Endothelial cell (in vitro differentiated cells): ENCODE results near the gene SLC24A3. TPM values are rescaled to one million over a fixed set of nuclear protein-coding genes. Genes with fewer than 3 reads are reported as not detected.

ENCODE experiments used
- DNase-seq: peaks from one replicate; pipeline ENCODE4 v3.0.0; 2021; ENCODE audit warnings: low spot score
- H3K27ac Mint-ChIP-seq: one replicate; pipeline ENCODE4 v1.8.0; 2021; ENCODE audit warnings: mixed read lengths, inconsistent platforms; ENCODE audit not compliant: unreplicated experiment
- H3K27me3 Mint-ChIP-seq: one replicate; pipeline ENCODE4 v1.8.0; 2021; ENCODE audit warnings: mild to moderate bottlenecking, moderate library complexity, mixed read lengths, inconsistent platforms; ENCODE audit not compliant: unreplicated experiment
- H3K36me3 Mint-ChIP-seq: one replicate; pipeline ENCODE4 v1.8.0; 2021; ENCODE audit warnings: mild to moderate bottlenecking, low read depth, mixed read lengths, inconsistent platforms; ENCODE audit not compliant: unreplicated experiment
- H3K4me1 Mint-ChIP-seq: one replicate; pipeline ENCODE4 v1.8.0; 2021; ENCODE audit warnings: mild to moderate bottlenecking, mixed read lengths, inconsistent platforms; ENCODE audit not compliant: unreplicated experiment
- H3K4me3 Mint-ChIP-seq: one replicate; pipeline ENCODE4 v1.8.0; 2021; ENCODE audit warnings: mild to moderate bottlenecking, mixed read lengths, inconsistent platforms; ENCODE audit not compliant: unreplicated experiment
- H3K9me3 Mint-ChIP-seq: one replicate; pipeline ENCODE4 v1.8.0; 2021; ENCODE audit warnings: mixed read lengths, inconsistent platforms; ENCODE audit not compliant: unreplicated experiment
- total RNA-seq: library from RNA; stranded (reverse); fragmentation: NEBNext Ultra II Directional; extraction: Animal tissue kit (Norgen Biotek cat#: 25700); gene quantifications from one replicate; pipeline ENCODE4 v1.2.1, GENCODE V29; 2021; ENCODE audit not compliant: unreplicated experiment
- TF ChIP-seq, protein P1 (sequence below): fragments of 200-600 bp; sonication (generic); IDR thresholded peaks from one replicate; pipeline ENCODE4 v1.5.0; 2021; ENCODE audit warnings: antibody characterized with exemption; ENCODE audit not compliant: unreplicated experiment

Gene SLC24A3
- total RNA-seq, 1 donor from 2014 or later = 0.15 TPM

DNA sequence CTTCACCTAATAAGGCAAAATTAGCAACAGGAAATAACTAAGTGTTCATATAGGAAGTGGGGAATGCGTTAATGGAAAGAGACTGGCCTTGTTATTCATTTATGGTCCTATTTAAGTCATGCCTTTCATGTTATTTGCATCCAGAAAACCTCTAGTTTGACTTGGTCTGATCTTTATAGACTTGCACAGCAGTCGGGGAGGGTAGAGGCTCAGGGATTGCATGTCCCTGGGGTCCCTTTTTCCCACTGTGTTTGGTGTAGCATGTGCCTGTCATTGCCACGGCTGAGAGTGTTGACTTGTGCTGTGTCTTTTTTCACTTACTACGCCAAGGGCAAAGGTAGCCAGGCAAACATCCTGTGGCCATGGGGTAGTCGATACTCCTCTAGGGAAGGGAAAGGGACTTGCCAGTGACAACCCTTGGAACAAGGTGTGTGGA lies 440.2 kb downstream of the SLC24A3 start:
- DNase-seq = no peak

DNA sequence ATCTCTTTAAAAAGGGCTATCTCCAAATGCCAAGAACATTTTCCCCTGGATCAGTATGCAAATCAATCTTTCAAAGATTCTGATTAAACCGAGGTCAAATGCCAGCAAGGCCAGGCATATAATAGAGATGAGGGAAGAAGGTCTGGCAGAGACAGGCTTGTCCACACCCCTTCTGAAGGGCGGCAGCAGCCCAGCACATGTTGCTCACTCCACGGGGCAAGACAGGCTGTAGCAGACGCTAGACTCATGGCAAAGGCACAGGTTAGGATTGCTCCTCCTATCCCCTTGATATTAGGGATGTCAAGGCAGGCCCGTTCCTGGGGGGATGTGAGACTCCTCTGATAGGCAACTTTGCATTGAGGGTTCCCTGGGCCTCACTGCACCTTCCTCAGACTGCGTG lies 440.9 kb downstream of the SLC24A3 start:
- H3K27me3 Mint-ChIP-seq = peaks cover 3% of the 10 kb centered on the region
- H3K9me3 Mint-ChIP-seq = no peaks in the 10 kb centered on the region
- H3K36me3 Mint-ChIP-seq = no peaks in the 10 kb centered on the region
- peaks cover 4% of the 10 kb centered on the region for H3K4me1 Mint-ChIP-seq
- no peak overlapping the region for H3K4me3 Mint-ChIP-seq
- no peak overlapping the region for H3K27ac Mint-ChIP-seq
- no peak for DNase-seq
- TF ChIP-seq, protein P1, sequence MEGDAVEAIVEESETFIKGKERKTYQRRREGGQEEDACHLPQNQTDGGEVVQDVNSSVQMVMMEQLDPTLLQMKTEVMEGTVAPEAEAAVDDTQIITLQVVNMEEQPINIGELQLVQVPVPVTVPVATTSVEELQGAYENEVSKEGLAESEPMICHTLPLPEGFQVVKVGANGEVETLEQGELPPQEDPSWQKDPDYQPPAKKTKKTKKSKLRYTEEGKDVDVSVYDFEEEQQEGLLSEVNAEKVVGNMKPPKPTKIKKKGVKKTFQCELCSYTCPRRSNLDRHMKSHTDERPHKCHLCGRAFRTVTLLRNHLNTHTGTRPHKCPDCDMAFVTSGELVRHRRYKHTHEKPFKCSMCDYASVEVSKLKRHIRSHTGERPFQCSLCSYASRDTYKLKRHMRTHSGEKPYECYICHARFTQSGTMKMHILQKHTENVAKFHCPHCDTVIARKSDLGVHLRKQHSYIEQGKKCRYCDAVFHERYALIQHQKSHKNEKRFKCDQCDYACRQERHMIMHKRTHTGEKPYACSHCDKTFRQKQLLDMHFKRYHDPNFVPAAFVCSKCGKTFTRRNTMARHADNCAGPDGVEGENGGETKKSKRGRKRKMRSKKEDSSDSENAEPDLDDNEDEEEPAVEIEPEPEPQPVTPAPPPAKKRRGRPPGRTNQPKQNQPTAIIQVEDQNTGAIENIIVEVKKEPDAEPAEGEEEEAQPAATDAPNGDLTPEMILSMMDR = no peak

More for the DNA sequence above, 440.2 kb downstream of the SLC24A3 start:
- no peak overlapping the region for H3K27ac Mint-ChIP-seq
- H3K36me3 Mint-ChIP-seq = no peaks in the 10 kb centered on the region
- peaks cover 4% of the 10 kb centered on the region for H3K4me1 Mint-ChIP-seq
- TF ChIP-seq, protein P1 = no peak
- H3K4me3 Mint-ChIP-seq = no peak overlapping the region
- peaks cover 3% of the 10 kb centered on the region for H3K27me3 Mint-ChIP-seq
- no peaks in the 10 kb centered on the region for H3K9me3 Mint-ChIP-seq

GRCh38 chr20:19654921-19655320 lies 442.5 kb downstream of the SLC24A3 start:
- Mint-ChIP-seq H3K4me3 (no peak overlapping the region), H3K9me3 (no peaks in the 10 kb centered on the region), H3K27me3 (peaks cover 4% of the 10 kb centered on the region), H3K4me1 (peaks cover 4% of the 10 kb centered on the region), H3K36me3 (no peaks in the 10 kb centered on the region), H3K27ac (no peak overlapping the region)
- no peak for DNase-seq
- TF ChIP-seq, protein P1 = no peak

- TF ChIP-seq, protein P1 = no peak
- no peak for DNase-seq
- no peaks in the 10 kb centered on the region for H3K9me3 Mint-ChIP-seq
- peaks cover 7% of the 10 kb centered on the region for H3K27me3 Mint-ChIP-seq
- no peak overlapping the region for H3K27ac Mint-ChIP-seq
- no peak overlapping the region for H3K4me3 Mint-ChIP-seq
- H3K4me1 Mint-ChIP-seq = peaks cover 17% of the 10 kb centered on the region
- no peaks in the 10 kb centered on the region for H3K36me3 Mint-ChIP-seq
Observed at GRCh38 chr20:19658137-19658536, 445.7 kb downstream of the SLC24A3 start.

- Mint-ChIP-seq H3K4me3 (no peak overlapping the region), H3K9me3 (no peaks in the 10 kb centered on the region), H3K27me3 (peaks cover 6% of the 10 kb centered on the region), H3K27ac (no peak overlapping the region), H3K36me3 (no peaks in the 10 kb centered on the region), H3K4me1 (peaks cover 13% of the 10 kb centered on the region)
- TF ChIP-seq, protein P1 = no peak
- no peak for DNase-seq
Observed at GRCh38 chr20:19659448-19659847, 447.0 kb downstream of the SLC24A3 start.
